Measurements from ENCODE around the gene CTAGE8.
"Not testable (repeated sequence)": the region's sequence is repeated elsewhere in the genome, so short reads cannot be mapped to it uniquely, and the experiment has no call there.

CTAGE8 gene, protein sequence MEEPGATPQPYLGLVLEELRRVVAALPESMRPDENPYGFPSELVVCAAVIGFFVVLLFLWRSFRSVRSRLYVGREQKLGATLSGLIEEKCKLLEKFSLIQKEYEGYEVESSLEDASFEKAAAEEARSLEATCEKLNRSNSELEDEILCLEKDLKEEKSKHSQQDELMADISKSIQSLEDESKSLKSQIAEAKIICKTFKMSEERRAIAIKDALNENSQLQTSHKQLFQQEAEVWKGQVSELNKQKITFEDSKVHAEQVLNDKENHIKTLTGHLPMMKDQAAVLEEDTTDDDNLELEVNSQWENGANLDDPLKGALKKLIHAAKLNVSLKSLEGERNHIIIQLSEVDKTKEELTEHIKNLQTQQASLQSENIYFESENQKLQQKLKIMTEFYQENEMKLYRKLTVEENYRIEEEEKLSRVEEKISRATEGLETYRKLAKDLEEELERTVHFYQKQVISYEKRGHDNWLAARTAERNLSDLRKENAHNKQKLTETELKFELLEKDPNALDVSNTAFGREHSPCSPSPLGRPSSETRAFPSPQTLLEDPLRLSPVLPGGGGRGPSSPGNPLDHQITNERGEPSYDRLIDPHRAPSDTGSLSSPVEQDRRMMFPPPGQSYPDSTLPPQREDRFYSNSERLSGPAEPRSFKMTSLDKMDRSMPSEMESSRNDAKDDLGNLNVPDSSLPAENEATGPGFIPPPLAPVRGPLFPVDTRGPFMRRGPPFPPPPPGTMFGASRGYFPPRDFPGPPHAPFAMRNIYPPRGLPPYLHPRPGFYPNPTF

DNA sequence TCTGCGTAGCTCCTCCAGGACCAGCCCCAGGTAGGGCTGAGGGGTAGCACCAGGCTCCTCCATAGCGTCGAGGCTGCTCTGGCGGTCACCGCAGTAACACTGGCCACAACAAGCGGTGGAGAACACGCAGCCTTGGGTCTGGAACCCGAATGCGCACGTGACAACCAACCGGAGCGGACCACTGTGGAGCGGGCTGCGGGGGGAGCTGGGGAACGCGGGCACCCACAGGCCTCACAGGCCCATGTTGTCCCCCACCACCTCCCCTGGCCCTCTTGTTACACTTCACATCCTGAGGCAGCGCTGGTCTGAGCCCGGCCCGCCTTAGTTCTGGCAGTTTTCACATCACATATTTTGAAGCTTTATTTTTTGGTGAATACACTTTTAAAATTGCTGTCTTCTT lies at the start of gene CTAGE8:
CTAGE8 (minus strand) TSS at position 101 of the 400 bp plus-strand sequence; CDS start at position 63, 38 bp downstream.
- not testable (repeated sequence) for DNase-seq

DNA sequence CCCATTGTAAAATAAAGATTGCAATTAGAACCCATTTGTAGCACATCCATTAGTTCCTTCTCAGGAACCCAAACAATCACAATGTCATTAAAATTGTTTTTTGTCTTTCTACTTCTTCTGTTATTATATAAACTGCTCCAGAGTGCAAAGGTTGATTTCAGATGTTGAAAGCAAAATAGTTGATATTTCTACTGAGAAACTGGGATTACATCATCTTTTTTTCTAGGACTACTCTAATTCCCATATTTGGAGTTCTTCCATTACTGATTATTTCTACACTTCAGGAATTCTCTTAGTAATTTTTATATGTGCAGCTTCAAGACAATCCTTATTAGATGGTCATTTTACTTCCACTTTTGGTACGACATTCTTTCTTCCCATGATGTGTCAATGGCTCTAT lies 48.4 kb upstream of the CTAGE8 start:
- not testable (repeated sequence) for DNase-seq

- not testable (repeated sequence) for DNase-seq
These were observed 42.9 kb upstream of the CTAGE8 start, which contains the start of gene OR2A1 for GRCh38 chr7:144311872-144312469. OR2A1 (plus strand) TSS chr7:144312419; CDS start chr7:144318125, 5,706 bp downstream.

GRCh38 chr7:144311218-144311617 lies 42.1 kb upstream of the CTAGE8 start:
- DNase-seq, result not testable (repeated sequence)

- not testable (repeated sequence) for DNase-seq
These were observed 40.6 kb upstream of the CTAGE8 start for GRCh38 chr7:144309702-144310101.

DNA sequence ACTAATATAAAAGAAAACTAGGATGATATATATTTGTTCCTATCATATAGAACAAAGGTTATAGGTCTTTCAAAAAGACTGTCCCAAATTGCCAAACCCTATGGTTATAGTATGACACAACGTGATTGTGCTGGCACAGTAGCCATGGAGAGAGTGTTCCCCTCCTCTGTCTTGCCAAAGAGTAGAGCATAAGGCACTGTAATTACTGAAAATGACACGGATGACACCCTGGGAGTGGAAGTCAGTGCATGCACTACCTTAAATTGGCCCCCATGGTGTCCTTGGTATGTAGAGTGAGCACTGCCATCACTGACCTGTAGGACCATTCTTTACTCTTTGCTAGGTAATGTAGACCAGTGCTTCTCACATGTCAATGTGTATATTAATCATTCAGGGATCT lies 36.1 kb upstream of the CTAGE8 start:
- DNase-seq, result not testable (repeated sequence)

GRCh38 chr7:144303607-144304006 lies 34.5 kb upstream of the CTAGE8 start:
- DNase-seq, result not testable (repeated sequence)

DNA sequence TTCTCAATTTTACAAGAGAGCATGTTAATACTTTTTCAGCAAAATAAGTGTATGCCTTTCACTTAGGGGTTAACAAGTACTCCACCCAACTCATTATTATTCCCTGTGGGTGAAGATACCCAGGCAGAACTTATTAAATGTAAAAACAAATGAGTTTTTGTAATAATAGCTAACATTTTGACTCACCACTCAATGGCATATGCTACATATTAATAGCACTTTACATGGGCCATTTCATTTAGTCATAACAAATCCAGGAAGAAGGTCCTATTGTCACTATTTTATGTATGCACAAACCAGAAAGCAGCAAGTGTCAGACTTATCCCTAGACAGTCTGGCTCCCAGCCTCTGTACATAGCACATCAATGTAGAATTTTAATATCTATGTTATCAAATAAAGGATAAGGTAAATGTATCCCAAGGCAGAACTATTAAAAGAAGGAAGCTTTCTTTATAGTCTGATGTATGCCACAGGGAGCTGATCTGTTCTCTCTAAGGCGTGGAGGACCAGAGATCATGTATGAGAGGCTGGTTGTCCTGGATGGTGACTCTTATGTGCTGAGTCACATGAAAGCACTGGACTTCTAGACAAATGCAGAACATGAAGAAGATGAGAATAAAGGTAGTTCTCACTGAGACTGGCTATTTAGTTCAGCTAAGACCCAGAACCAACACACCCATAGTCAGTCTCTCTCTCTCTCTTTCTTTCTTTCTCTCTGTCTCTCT lies 33.7 kb upstream of the CTAGE8 start:
- not testable (repeated sequence) for DNase-seq

GRCh38 chr7:144293794-144294499 lies 24.9 kb upstream of the CTAGE8 start:
- not testable (repeated sequence) for DNase-seq

GRCh38 chr7:144292384-144293161 lies 23.5 kb upstream of the CTAGE8 start:
- not testable (repeated sequence) for DNase-seq

GRCh38 chr7:144291607-144292006 lies 22.5 kb upstream of the CTAGE8 start:
- DNase-seq, result not testable (repeated sequence)

- DNase-seq, result not testable (repeated sequence)
These were observed 18.2 kb upstream of the CTAGE8 start for GRCh38 chr7:144287171-144287784.

DNA sequence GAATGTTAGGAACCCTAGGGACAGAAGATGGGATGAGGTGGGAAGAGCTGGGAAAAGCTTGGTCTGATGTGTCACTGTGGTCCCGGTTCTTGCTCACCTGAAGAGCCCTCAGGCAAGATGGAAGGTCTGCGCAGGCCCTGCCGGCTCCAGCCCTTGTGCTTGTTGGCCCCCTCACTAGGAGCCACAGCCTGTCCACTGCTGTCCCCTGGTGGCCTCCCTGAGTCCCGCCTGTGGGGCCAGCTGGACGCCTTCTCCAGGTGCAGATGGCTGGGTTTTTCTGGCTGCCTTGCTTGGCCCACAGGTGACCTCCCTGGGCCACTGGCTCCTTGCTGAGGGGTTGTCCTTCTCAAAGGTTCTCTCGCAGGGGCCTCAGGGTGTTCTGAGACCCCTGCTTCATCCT lies 14.6 kb upstream of the CTAGE8 start:
- not testable (repeated sequence) for DNase-seq

DNA sequence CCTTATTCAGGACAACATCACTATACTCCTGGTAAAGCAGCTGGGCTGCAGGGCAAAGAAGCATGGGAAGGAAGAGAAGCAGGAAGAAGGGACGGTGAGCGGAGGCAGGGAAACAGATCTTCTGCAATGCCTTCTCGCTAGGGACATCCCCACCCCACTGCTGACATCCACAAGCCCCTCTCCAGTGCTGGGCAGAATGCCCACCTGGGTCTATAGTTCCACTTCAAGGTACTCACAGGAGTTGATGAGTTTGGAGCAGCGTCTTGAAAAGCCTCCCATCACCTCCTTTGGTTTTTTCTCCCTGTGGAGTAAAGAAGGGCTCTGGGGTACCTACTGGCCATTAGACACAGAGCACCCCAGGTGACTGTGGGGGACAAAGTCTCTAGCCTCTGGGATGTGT lies 13.4 kb upstream of the CTAGE8 start:
- not testable (repeated sequence) for DNase-seq

DNA sequence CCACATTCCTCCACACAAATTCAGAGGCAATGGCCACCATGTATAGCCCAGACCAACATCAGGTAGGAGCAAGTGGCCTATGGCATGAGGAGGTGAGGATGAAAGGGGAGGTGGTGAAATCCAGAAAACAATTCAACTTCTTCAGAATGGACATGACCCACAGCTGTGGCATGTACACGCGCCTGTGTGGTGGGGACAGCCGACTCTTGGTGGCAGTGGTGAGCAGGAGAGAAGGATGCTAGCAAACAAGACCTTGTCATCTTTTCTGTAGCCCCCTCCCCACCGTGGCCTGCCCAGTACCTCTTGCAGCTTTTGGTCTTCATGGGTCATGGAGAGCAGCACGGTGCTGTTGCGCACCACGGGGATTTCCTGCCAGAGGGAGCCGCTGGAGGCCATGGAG lies 12.9 kb upstream of the CTAGE8 start:
- not testable (repeated sequence) for DNase-seq

DNA sequence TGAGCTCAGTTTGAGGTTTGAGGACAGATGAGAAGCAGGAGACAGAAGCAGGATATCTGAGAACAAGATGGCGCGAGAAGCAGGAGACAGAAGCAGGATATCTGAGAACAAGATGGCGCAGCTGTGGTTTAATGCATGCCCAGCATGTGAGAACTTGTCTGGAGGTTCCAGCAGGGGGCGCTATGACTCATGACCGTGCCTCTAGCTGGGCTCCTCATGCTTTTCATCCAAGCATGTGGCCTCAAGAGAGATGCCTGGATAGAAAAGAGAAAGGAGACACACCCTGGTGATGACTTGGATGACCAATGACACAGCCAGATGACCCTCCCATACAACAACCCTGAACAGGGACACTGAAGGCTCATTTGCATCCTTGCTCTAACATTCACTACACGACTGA lies 10.9 kb upstream of the CTAGE8 start:
- not testable (repeated sequence) for DNase-seq

DNA sequence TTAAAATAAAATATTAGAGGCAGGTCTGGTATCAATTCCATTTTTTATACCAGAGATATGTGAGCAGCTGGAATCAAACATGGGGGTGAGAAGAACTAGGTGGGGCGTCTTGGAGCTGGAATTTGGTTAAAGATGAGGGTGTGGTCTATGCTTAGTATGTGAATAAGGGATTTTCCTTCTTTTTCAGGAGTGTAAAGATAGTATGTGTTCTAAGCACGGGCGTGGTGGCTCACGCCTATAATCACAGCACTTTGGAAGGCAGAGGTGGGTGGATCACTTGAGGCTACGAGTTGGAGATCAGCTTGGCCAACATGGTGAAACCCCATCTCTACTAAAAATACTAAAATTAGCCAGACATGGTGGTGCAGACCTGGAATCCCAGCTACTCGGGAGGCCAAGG lies 6.2 kb upstream of the CTAGE8 start:
- not testable (repeated sequence) for DNase-seq

DNA sequence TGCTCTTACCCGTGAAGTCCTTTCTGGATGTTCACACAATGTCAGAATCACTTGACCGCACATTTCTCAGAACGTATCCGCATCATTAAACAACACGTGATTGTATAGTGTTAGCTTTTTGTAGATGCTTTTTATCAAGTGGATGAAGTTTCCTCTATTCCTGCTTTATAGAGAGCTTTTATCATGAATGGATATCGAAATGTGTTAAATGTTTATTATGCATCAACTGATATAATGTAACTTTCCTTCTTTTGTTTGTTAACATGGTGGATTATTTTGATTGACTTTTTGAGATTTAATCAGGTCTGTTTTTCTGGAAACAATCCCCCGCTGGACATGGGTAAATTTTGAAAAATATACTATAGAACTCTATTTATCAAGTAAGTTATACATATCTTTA lies 4.4 kb downstream of the CTAGE8 start, which contains the start of gene OR2A7:
OR2A7 (minus strand) TSS at position 101 of the 400 bp plus-strand sequence. CDS start 5,164 bp downstream, outside the sequence.
- DNase-seq, result not testable (repeated sequence)

DNA sequence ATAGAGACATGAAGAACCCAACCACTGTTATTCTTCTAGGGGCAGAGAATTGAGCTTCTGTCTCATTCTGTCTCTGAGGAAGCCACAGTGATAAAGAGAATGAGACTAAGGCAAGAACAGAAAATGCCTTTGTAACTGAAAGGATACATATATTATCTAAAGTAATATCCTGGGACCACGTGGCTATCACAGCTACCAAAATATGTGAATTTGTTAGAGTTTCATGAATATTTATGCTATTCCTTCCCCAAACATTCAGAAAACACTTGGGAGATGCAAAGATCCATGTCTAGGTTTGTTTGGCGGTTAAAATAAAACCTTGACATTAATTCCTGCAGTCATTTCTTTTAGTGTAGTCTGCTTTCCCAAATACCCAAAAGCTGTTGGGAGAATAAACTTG lies 7.0 kb downstream of the CTAGE8 start:
- DNase-seq, result not testable (repeated sequence)

GRCh38 chr7:144259067-144259466 lies 10.0 kb downstream of the CTAGE8 start:
- DNase-seq, result not testable (repeated sequence)
